ENCODE data around the gene ACTR5. TPM values are rescaled to one million over a fixed set of nuclear protein-coding genes. Genes with fewer than 3 reads are reported as not detected.
"Not testable (repeated sequence)": the region's sequence is repeated elsewhere in the genome, so short reads cannot be mapped to it uniquely, and the experiment has no call there.

The ACTR5 gene
- polyA plus RNA-seq, 1 donor: 7.8 TPM

DNA sequence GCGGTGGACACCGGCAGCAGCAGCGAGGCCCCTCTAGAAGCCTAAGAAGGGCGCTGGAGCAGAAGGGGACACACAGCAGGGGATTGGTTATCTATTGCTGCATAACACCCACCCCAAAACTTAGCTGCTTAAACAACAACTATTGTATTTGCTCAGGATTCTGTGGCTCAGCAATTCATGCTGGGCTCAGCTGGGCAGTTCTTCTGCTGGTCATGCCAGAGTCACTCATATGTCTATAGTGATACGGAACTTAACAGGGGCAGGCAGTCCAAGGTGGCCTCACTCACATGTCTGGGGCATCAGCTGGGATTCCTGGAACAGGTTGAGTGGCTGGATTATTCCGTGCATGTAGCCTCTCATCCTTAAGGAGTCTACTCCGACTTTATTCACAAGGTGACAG lies 39.6 kb downstream of the ACTR5 start:
- Histone ChIP-seq H3K36me3 (ENCODE audit: control insufficient read depth, insufficient read depth, low read length) (no peaks in the 10 kb centered on the region), H3K27me3 (ENCODE audit: control insufficient read depth, insufficient read depth, low read length) (no peaks in the 10 kb centered on the region), H3K9me3 (ENCODE audit: control insufficient read depth, low read depth, low read length) (no peaks in the 10 kb centered on the region), H3K4me3 (ENCODE audit: low read length) (no peak overlapping the region), H3K27ac (ENCODE audit: low read length) (no peak overlapping the region), H3K4me1 (ENCODE audit: control insufficient read depth, insufficient read depth, low read length) (no peaks in the 10 kb centered on the region)
- WGBS (ENCODE audit: insufficient coverage, low lambda C conversion rate): no CpG with 5 or more reads among the region's 7 CpGs
- DNase-seq: no peak

DNA sequence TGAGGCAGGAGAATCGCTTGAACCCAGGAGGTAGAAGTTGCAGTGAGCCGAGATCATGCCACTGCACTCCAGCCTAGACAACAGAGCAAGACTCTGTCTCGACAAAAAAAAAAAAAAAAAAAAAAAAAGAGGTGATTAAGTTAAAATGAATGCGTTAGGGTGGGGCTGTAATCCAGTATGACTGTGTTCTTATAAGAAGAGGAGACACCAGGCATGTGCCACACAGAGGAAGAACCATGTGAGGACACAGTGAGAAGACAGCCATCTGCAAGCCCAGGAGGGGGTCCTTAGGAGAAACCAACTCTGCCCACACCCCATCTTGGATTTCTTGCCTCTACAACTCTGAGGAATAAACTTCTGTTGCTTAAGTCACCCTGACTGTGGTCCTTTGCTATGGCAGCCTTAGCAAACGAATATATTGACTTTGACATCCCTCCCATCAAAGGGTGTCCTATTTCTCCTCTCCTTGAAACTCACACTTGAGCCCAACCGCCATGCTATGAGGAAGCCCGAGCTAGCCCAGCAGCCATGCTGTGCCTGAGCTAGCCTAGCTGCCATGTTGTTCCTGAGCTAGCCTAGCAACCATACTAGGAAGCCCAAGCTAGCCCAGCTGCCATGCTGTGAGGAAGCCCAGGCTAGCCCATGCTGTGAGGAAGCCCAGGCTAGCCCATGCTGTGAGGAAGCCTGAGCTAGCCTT lies 41.4 kb downstream of the ACTR5 start:
- no peaks in the 10 kb centered on the region for H3K36me3 ChIP-seq (ENCODE audit: control insufficient read depth, insufficient read depth, low read length)
- DNase-seq: no peak
- no peaks in the 10 kb centered on the region for H3K27me3 ChIP-seq (ENCODE audit: control insufficient read depth, insufficient read depth, low read length)
- H3K4me3 ChIP-seq (ENCODE audit: low read length): no peak overlapping the region
- H3K27ac ChIP-seq (ENCODE audit: low read length): no peak overlapping the region
- H3K9me3 ChIP-seq (ENCODE audit: control insufficient read depth, low read depth, low read length): no peaks in the 10 kb centered on the region
- H3K4me1 ChIP-seq (ENCODE audit: control insufficient read depth, insufficient read depth, low read length): no peaks in the 10 kb centered on the region
- 70% methylated on average over 2 of the region's 7 CpGs for WGBS (ENCODE audit: insufficient coverage, low lambda C conversion rate)

DNA sequence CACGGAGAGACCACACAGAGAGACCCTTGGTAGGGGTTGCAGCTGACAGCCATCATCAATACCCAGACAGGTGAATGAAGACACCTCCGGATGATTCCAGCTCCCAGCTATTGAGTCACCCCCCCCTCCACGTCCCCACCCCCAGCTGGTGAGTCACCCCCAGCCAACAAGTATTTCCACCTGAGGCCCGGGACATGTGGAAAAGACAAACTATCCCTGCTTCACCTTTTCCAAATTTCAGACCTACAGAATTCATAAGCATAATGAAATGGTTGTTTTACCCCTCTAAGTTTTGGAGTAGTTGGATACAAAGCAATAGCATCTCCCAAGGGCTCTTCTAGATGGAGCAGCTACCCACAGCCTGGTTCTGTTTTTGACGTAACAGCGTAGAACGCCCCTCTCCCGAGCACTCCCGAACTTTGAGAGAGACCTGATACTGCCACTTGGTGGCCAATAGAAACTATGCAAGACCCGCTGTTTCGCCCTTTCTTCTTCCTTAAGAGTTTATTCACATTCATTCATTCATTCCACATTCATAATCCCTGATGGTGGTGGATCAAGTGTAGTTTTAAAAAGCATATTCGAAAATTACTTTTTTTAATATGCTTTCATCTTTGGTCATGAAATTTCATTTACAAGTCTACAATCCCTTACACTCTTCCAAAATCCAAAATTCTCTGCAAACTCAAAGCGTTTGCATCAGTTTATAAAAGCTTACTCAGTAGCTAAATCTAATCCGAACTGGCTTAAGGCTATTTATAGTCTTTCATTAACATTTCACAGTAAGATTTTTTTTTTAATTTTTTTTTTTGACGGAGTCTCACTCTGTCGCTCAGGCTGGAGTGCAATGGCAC lies 42.2 kb downstream of the ACTR5 start:
- WGBS (ENCODE audit: insufficient coverage, low lambda C conversion rate): 40% methylated on average over 3 of the region's 16 CpGs
- Histone ChIP-seq H3K27ac (ENCODE audit: low read length) (no peak overlapping the region), H3K9me3 (ENCODE audit: control insufficient read depth, low read depth, low read length) (no peaks in the 10 kb centered on the region), H3K36me3 (ENCODE audit: control insufficient read depth, insufficient read depth, low read length) (no peaks in the 10 kb centered on the region), H3K4me3 (ENCODE audit: low read length) (no peak overlapping the region), H3K4me1 (ENCODE audit: control insufficient read depth, insufficient read depth, low read length) (no peaks in the 10 kb centered on the region), H3K27me3 (ENCODE audit: control insufficient read depth, insufficient read depth, low read length) (no peaks in the 10 kb centered on the region)
- DNase-seq: no peak

DNA sequence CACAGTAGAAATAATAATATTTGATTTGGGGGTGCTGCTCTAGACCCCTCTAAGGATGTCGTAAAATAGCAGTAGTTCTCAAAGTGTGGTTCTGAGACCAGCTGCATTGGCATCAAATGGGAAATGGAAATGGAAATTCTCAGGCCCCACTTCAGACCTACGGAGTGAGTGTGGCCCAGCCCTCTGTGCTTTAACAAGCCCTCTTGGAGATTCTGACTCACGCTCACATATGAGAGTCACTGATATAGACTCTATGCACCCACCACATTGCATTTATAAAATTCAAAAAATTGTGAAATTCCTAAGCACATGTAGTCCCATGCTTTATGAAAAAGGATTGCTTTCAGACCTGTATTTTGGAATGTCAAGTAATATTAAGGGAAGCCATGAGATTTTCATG lies 43.0 kb downstream of the ACTR5 start:
- WGBS (ENCODE audit: insufficient coverage, low lambda C conversion rate): no CpG with 5 or more reads among the region's 3 CpGs
- DNase-seq: no peak
- Histone ChIP-seq H3K36me3 (ENCODE audit: control insufficient read depth, insufficient read depth, low read length) (no peaks in the 10 kb centered on the region), H3K4me3 (ENCODE audit: low read length) (no peak overlapping the region), H3K9me3 (ENCODE audit: control insufficient read depth, low read depth, low read length) (no peaks in the 10 kb centered on the region), H3K4me1 (ENCODE audit: control insufficient read depth, insufficient read depth, low read length) (no peaks in the 10 kb centered on the region), H3K27ac (ENCODE audit: low read length) (no peak overlapping the region), H3K27me3 (ENCODE audit: control insufficient read depth, insufficient read depth, low read length) (no peaks in the 10 kb centered on the region)

DNA sequence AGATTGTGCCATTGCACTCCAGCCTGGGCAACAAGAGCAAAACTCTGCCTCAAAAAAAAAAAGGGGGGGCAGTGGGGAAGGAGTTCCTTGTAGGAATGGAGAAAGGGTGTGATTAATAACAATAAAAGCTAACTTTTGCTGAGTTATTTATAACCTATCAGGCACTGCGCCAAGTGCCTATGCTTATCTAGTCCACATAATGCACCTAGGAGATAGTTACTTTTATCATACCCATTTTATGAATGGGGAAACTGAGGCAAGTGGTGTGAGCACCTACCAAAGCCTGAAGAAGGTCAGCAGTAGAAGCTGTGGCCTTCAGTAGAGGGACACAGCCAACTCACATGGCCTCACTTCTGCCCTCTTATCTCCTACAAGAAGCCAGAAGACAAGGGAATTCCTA lies 43.7 kb downstream of the ACTR5 start:
- DNase-seq: no peak
- H3K27ac ChIP-seq (ENCODE audit: low read length): no peak overlapping the region
- no peaks in the 10 kb centered on the region for H3K27me3 ChIP-seq (ENCODE audit: control insufficient read depth, insufficient read depth, low read length)
- no peak overlapping the region for H3K4me3 ChIP-seq (ENCODE audit: low read length)
- H3K9me3 ChIP-seq (ENCODE audit: control insufficient read depth, low read depth, low read length): no peaks in the 10 kb centered on the region
- WGBS (ENCODE audit: insufficient coverage, low lambda C conversion rate): no CpG with 5 or more reads among the region's 1 CpG
- no peaks in the 10 kb centered on the region for H3K4me1 ChIP-seq (ENCODE audit: control insufficient read depth, insufficient read depth, low read length)
- no peaks in the 10 kb centered on the region for H3K36me3 ChIP-seq (ENCODE audit: control insufficient read depth, insufficient read depth, low read length)

DNA sequence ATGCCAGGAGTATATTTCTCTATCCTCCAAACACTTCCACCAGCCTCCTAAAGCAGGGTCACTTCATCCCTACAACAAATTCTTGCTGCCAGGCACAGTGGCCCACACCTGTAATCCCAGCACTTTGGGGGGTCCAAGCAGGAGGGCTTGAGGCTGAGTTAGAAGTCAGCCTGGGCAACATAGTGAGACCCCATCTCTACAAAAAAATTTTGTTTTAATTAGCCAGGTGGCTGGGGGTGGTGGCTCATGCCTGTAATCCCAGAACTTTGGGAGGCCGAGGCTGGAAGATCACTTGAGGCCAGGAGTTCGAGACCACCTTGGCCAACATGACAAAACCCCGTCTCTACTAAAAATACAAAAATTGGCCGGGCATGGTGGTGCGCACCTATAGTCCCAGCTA lies 45.8 kb downstream of the ACTR5 start:
- not testable (repeated sequence) for H3K27ac ChIP-seq (ENCODE audit: low read length); H3K4me3 ChIP-seq (ENCODE audit: low read length); H3K36me3 ChIP-seq (ENCODE audit: control insufficient read depth, insufficient read depth, low read length); H3K4me1 ChIP-seq (ENCODE audit: control insufficient read depth, insufficient read depth, low read length); H3K27me3 ChIP-seq (ENCODE audit: control insufficient read depth, insufficient read depth, low read length); DNase-seq; H3K9me3 ChIP-seq (ENCODE audit: control insufficient read depth, low read depth, low read length)
- no CpG with 5 or more reads among the region's 5 CpGs for WGBS (ENCODE audit: insufficient coverage, low lambda C conversion rate)

DNA sequence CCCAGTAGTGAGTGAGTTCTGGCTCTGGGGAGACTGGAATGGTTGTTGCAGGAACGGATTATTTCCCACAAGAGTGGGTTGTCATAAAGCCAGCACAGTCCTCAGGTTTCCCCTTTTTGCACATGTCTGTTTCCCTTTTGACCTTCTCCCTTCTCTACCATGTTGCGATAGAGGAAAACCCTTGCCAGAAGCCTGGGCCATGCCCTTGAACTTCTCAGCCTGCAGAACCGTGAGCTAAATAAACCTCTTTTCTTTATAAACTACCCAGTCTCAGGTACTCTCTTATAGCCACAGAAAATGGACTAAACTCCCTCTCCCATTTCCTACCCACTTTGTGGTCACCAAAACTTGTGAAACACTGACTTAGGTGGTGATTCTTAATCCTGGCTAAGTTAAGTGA lies 50.0 kb downstream of the ACTR5 start:
- Histone ChIP-seq H3K4me1 (ENCODE audit: control insufficient read depth, insufficient read depth, low read length) (no peaks in the 10 kb centered on the region), H3K36me3 (ENCODE audit: control insufficient read depth, insufficient read depth, low read length) (no peaks in the 10 kb centered on the region), H3K4me3 (ENCODE audit: low read length) (no peak overlapping the region), H3K27ac (ENCODE audit: low read length) (no peak overlapping the region), H3K27me3 (ENCODE audit: control insufficient read depth, insufficient read depth, low read length) (peaks cover 2% of the 10 kb centered on the region), H3K9me3 (ENCODE audit: control insufficient read depth, low read depth, low read length) (no peaks in the 10 kb centered on the region)
- no CpG with 5 or more reads among the region's 3 CpGs for WGBS (ENCODE audit: insufficient coverage, low lambda C conversion rate)
- DNase-seq: no peak

DNA sequence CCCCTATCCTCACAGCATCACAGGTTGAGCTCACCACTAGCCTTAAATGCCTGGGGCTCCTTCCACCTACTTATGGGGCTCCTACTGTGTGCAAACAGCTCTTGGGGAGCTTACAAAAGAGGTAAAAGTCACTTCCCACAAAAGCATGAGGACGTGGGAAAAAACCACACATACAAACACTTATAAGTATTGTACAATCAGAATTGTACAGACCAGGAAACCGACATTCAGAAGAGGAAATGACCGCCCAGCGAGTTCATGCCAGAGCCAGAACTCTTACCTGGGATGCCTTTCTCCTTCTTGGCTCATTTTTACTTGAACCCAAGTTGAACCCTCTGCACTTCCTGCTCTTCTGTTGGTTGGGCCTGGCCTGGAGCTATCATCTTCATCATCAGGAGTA lies 50.9 kb downstream of the ACTR5 start:
- Histone ChIP-seq H3K27ac (ENCODE audit: low read length) (no peak overlapping the region), H3K36me3 (ENCODE audit: control insufficient read depth, insufficient read depth, low read length) (no peaks in the 10 kb centered on the region), H3K4me1 (ENCODE audit: control insufficient read depth, insufficient read depth, low read length) (no peaks in the 10 kb centered on the region), H3K4me3 (ENCODE audit: low read length) (no peak overlapping the region), H3K9me3 (ENCODE audit: control insufficient read depth, low read depth, low read length) (no peaks in the 10 kb centered on the region), H3K27me3 (ENCODE audit: control insufficient read depth, insufficient read depth, low read length) (peaks cover 5% of the 10 kb centered on the region)
- DNase-seq: no peak
- WGBS (ENCODE audit: insufficient coverage, low lambda C conversion rate): no CpG with 5 or more reads among the region's 4 CpGs

DNA sequence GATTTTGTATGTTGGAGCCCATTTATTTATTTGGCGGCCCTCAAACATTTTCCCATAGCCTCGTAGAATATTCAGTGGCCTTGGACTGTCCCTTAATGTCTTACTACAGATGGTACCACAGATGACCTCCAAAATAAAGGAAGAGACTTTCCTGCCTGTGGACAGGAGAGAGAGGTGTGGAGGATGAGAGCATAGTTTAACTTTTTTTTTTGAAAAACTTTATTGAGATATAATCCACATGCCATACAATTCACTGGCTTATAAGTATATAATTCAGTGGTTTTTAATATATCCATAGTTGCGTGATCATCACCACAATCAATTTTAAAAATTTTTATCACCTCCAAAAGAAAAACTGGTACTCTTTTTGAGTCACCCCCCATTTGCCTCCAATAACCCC lies 52.6 kb downstream of the ACTR5 start:
- Histone ChIP-seq H3K27me3 (ENCODE audit: control insufficient read depth, insufficient read depth, low read length) (peaks cover 22% of the 10 kb centered on the region), H3K4me3 (ENCODE audit: low read length) (no peak overlapping the region), H3K4me1 (ENCODE audit: control insufficient read depth, insufficient read depth, low read length) (no peaks in the 10 kb centered on the region), H3K36me3 (ENCODE audit: control insufficient read depth, insufficient read depth, low read length) (no peaks in the 10 kb centered on the region), H3K27ac (ENCODE audit: low read length) (no peak overlapping the region), H3K9me3 (ENCODE audit: control insufficient read depth, low read depth, low read length) (no peaks in the 10 kb centered on the region)
- no CpG with 5 or more reads among the region's 3 CpGs for WGBS (ENCODE audit: insufficient coverage, low lambda C conversion rate)
- no peak for DNase-seq

DNA sequence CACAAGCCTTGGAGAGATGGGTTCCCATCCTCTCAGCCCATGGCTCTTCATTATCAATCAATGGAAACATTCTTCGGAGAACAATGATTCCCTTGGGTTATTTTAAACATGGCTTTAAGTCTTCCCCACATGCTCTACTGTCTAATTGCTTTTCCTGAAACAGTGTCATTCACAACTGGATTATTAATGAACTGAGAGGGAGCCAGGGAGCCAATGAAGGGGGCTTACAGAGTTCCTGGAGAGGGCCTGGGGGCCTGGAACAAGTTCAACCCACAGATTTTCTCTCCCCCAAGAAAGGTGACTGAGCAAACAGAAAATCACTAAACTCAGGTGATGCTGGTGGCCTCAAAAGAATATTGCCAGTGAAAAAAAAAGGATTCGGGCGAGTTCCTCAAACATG lies 56.0 kb downstream of the ACTR5 start:
- WGBS (ENCODE audit: insufficient coverage, low lambda C conversion rate): 80% methylated on average over 1 of the region's 3 CpGs
- no peak overlapping the region for H3K27ac ChIP-seq (ENCODE audit: low read length)
- no peaks in the 10 kb centered on the region for H3K9me3 ChIP-seq (ENCODE audit: control insufficient read depth, low read depth, low read length)
- no peaks in the 10 kb centered on the region for H3K4me1 ChIP-seq (ENCODE audit: control insufficient read depth, insufficient read depth, low read length)
- no peak for DNase-seq
- H3K27me3 ChIP-seq (ENCODE audit: control insufficient read depth, insufficient read depth, low read length): peaks cover 53% of the 10 kb centered on the region
- H3K4me3 ChIP-seq (ENCODE audit: low read length): no peak overlapping the region
- no peaks in the 10 kb centered on the region for H3K36me3 ChIP-seq (ENCODE audit: control insufficient read depth, insufficient read depth, low read length)

Data from large intestine (tissue), 3 donors.